ENCODE measurements around the gene SCN9A.

- no peak for TF ChIP-seq CTCF (tag by site-specific recombination; IDR thresholded peaks at IDR 0.05)
- TF ChIP-seq ZNF23 (tag by site-specific recombination; IDR thresholded peaks at IDR 0.05; ENCODE audit: borderline replicate concordance): no peak
- TF ChIP-seq ZNF292 (tag by site-specific recombination; IDR thresholded peaks at IDR 0.05; ENCODE audit: borderline replicate concordance, low read depth): no peak
- no peak for TF ChIP-seq ZNF398 (tag by site-specific recombination; IDR thresholded peaks at IDR 0.05)
- no peak for TF ChIP-seq MEIS1 (CRISPR knock-in tag; IDR thresholded peaks at IDR 0.05; ENCODE audit: borderline replicate concordance)
- TF ChIP-seq ZNF274 (IDR thresholded peaks at IDR 0.05; ENCODE audit: low read length): no peak
- TF ChIP-seq ZNF274 (tag by site-specific recombination; IDR thresholded peaks at IDR 0.05; ENCODE audit: borderline replicate concordance): no peak
- no peak for TF ChIP-seq ZNF629 (tag by site-specific recombination; IDR thresholded peaks at IDR 0.05)
- TF ChIP-seq RBAK (tag by site-specific recombination; IDR thresholded peaks at IDR 0.05): no peak
- no peak for TF ChIP-seq BCL11A (tag by site-specific recombination; IDR thresholded peaks at IDR 0.05; ENCODE audit: low read depth)
- TF ChIP-seq ZNF433 (tag by site-specific recombination; IDR thresholded peaks at IDR 0.05; ENCODE audit: low read depth): no peak
- TF ChIP-seq MYNN (tag by site-specific recombination; IDR thresholded peaks at IDR 0.05; ENCODE audit: borderline replicate concordance): no peak
Observed at GRCh38 chr2:166365803-166366420, 9.8 kb downstream of the SCN9A start.
